Activated gamma-delta T cell (primary cell): ENCODE measurements around the gene FEN1.

Experiments
- DNase-seq: peaks from one replicate; lab custom pipeline; 2025; lab: John Stamatoyannopoulos, UW

The FEN1 gene

GRCh38 chr11:61757213-61757862 is 35.4 kb upstream of the FEN1 start:
- no peak for DNase-seq

GRCh38 chr11:61760946-61761345 is 31.8 kb upstream of the FEN1 start:
- DNase-seq = no peak

DNA sequence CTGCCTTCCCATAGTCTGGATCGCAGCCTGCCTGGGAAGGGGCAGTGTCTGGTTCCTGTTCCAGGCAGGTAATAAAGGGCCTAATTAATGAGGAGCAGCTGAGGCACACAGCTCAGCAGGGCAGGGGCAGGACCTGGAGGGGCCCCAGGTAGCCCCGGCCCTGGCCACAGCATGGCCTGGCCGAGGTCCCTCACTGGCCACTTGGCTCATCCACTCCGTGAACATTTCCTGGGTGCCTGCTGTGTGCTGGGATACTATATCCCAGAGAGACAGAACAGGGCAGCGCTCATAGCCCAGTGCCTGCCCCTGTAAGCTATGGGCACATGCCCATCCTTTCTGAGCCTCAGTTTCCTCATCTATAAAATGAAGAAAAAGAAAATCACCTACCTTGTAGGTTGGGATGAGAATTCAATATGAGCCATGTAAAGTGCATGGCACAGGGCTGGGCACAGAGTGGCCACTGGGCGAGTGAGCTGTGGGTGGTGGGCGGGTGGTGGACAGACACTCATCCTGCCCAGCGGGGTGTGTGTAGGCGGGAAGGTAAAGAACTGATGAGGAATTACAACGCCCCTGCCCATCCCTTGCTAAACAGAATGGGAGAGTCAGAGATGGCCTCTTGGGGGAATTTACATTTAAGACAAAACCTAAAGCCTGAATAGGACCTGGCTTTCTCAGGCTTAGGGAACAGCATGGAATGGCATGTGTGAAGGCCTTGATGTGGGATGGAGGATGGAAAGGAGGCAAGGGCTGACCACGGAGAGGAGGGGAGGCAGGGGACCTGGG is 31.1 kb upstream of the FEN1 start:
- no peak for DNase-seq

- no peak for DNase-seq
These were observed 30.5 kb upstream of the FEN1 start for GRCh38 chr11:61762223-61762615.

DNA sequence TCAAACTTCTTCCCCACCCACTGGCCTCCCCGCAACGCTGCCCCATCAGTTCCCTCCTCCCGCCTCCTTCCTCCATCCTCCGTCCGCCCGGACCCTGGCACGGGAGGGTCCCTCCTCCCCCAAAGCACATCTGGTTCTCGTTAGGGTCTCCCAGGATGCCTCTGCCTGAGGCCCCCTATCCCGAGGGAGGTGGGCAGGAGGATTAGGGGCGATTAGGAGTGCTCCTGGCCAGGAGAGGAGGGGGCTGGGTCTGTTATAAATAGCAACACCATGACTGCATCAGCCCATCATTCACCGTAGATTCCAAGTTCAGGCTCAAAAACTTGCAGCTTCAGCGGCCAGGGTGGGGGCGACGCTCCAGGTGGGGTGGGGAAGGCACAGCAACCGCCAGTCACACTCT is 29.9 kb upstream of the FEN1 start:
- DNase-seq = no peak

- DNase-seq = no peak
These were observed 28.6 kb upstream of the FEN1 start for GRCh38 chr11:61763930-61764605.

GRCh38 chr11:61764606-61765260 is 28.0 kb upstream of the FEN1 start:
- no peak for DNase-seq

- DNase-seq = no peak
These were observed 27.0 kb upstream of the FEN1 start for GRCh38 chr11:61765550-61766253.

DNA sequence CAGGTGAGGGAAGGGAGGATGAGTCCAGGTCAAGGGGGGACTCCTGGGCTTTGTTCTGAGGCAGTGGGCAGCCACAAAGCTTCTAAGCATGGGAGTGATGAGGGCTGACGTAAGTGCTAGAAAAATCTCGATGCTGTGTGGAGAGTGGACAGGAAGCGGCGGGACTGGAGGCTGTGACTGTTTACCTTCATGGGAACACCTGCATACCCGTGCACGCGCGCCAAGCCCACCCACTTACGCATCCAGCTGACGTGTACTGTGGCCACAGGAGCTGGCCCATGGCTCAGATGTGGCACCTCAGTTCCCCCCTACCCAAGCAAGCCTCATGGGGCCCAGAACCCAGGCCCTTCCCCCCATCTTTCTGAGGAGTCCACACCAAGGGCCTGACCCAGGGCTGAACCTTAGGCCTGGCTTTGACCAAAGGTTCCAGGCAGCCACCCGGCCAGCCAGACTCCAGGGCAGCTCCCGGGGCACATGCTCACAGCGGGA is 26.3 kb upstream of the FEN1 start:
- no peak for DNase-seq

DNA sequence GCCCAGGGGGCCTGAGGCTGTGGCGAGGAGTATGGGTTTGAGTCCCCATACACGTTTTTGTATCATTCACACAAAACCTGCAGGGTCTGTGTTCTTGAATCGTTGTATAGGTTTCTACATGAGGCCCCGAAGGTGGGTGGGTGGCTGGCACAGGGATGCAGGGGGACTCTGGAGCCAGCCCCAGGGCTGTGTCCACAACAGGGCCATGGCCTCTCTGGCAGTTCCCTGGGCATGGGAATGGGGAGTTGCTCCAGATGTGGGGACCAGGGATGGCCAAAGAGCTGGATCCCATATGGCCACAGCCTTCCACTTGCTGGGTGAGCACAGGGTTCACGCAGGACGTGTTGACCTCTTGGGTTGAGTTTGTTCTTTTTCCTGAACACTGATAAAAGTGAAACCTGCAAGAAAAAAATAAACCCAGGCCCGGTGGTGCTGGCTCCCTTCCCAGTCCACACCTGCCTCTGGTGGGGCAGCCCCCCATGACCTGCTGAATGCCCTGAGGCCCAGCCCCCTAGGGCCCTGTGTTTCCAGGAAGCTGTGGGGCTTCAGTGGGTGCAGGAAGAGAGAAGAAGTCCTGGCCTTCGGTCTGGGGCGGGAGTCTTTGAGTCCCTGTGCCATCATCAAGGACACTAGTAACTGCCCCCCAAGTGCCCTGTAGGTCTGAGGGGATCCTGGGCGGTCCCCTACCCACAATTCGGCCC is 24.2 kb upstream of the FEN1 start:
- DNase-seq = no peak

- no peak for DNase-seq
These were observed 23.4 kb upstream of the FEN1 start for GRCh38 chr11:61769169-61769920.

DNA sequence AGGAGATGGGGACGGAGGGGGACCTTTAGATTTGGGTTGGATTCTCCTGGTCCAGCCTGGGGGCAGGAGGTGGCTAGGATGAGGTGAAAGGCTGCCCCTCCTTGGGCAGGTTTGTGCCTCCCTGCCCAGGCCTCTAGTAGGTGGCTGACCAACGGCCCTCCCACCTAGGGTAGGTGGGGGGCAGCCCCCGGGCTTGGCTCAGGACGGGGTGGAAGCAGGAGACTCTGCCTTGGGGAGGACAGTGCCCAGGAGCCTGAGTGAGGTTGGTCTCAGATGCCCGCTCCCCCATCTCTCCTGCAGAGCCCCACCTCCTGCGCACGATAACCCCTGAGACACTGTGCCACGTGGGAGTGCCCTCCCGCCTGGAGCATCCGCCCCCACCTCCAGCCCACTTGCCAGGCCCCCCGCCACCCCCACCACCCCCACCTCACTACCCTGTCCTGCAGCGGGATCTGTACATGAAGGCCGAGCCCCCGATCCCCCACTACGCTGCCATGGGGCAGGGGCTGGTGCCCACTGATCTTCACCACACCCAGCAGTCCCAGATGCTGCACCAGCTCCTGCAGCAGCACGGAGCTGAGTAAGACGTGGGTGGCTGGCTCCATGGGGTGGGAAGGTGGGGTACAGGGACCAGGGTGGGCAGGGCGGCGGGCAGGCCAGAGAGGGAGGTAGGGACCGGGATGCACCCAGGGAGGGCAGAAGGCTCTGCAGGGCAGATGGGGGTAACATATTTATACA is 22.6 kb upstream of the FEN1 start:
- no peak for DNase-seq

DNA sequence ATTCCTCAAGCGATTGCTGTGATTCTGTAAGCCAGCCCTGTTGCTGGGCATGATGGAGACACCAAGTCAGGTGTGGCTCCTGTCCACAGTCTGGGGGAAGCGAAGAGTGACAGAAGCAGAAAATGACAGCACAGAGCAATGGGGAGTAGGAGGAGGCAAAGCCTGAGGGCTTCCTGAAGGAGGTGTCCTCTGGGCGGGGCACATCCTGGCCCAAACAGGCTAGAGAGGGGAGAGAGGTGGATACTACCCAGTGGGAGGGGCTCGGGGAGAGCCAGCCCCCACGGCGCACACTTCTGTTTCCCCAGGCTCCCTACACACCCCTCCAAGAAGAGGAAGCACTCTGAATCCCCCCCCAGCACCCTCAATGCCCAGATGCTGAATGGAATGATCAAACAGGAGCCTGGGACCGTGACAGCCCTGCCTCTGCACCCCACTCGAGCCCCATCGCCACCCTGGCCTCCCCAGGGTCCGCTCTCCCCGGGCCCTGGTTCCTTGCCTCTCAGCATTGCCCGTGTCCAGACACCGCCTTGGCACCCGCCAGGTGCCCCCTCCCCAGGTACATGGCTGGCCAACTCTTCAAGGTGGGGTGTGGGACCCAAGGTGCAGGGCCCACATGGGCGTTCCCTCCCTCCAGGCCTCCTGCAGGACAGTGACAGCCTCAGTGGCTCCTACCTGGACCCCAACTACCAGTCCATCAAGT is 21.4 kb upstream of the FEN1 start:
- DNase-seq = no peak

DNA sequence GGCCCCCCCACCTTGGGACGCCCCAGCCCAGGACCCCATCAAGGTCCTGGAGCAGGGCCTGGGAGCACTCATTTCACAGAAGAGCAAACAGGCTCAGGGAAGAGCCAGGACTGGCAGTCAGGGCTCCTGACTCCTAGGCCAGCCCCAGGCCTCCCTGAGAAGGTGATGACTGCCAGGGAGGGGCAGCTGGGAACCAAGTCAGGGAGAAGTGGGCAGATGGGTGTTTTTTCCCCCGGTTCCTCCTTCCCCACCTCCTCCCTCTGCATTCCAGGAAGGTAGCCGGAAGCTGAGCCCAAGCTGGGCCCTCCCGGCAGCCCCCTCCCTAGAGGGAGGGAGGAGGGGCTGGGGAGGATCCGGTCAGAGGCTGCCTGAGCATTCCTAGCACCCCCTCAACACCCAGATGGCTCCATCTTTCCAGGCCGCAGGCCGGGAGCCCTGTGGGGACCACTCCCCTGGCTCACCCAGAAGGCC is 20.7 kb upstream of the FEN1 start:
- DNase-seq = no peak

GRCh38 chr11:61773356-61773755 is 19.4 kb upstream of the FEN1 start:
- no peak for DNase-seq

GRCh38 chr11:61773809-61774208 is 18.9 kb upstream of the FEN1 start:
- DNase-seq = no peak

DNA sequence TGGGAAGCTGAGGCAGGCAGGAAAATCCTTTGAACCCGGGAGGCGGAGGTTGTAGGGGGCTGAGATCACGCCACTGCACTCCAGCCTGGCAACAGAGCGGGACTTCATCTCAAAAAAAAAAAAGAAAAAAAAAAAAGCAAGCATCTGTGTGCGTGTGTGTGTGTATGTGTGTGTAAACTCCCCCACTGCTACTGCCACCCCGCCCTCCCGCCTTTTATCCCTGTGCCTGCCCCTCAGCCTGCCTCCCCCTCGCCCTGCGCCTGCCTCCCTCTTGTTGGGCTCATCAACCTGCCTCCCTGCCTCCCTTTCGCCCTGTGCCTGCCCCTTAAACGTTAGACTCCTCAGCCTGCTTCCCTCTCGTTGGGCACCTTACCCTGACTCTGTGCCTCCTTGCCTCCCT is 18.3 kb upstream of the FEN1 start:
- no peak for DNase-seq

DNA sequence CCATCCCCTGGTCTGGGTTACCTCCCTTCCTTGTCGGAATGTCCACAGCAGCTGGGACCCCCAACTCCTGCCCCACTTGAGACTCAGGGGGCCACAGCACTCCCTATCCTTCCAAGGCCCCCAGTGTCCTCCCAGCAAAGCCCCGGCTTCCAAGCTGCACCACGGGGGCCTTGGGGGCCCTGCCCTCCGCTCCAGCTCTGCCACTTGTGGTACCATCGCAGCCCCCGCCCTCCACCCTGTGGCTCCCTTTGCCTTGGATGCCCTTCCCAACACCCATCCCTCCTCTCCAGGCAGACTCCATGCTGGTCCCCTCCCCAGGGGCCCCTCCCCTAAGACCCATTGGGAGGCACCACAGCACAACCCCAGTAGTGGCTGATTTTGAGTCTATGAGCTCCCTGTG is 17.6 kb upstream of the FEN1 start:
- DNase-seq = no peak
